ENCODE results near the gene TAF11L2.

DNA sequence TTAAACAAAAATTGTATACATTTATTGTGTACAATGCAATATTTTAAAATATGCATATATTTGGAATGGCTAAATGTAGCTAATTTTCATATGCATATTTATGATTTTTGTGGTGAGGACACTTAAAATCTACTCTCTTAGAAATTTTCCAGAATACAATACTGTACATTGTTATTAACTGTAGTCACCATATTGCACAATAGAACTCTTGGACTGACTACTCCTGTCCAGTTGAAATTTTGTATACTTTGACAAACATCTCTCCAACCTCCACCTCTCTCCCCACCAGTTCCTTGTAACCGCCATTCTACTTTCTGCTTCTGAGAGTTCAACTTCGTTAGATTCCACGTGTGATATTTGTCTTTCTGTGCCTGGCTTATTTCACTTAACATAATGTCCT, 49.2 kb upstream of the TAF11L2 start:
- TF ChIP-seq, protein P1, sequence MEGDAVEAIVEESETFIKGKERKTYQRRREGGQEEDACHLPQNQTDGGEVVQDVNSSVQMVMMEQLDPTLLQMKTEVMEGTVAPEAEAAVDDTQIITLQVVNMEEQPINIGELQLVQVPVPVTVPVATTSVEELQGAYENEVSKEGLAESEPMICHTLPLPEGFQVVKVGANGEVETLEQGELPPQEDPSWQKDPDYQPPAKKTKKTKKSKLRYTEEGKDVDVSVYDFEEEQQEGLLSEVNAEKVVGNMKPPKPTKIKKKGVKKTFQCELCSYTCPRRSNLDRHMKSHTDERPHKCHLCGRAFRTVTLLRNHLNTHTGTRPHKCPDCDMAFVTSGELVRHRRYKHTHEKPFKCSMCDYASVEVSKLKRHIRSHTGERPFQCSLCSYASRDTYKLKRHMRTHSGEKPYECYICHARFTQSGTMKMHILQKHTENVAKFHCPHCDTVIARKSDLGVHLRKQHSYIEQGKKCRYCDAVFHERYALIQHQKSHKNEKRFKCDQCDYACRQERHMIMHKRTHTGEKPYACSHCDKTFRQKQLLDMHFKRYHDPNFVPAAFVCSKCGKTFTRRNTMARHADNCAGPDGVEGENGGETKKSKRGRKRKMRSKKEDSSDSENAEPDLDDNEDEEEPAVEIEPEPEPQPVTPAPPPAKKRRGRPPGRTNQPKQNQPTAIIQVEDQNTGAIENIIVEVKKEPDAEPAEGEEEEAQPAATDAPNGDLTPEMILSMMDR (IDR thresholded peaks at IDR 0.05): no peak
- no peak for TF ChIP-seq POLR2A (IDR thresholded peaks at IDR 0.05)
